BLaER1 (cell line): ENCODE results near the gene CTNNBL1.

Source experiments
- H3K27ac ChIP-seq: shearing (Covaris generic); formaldehyde crosslinking; 2 replicates; pipeline ENCODE4 v1.8.1; 2022
- H3K27me3 ChIP-seq: shearing (Covaris generic); formaldehyde crosslinking; 2 replicates; pipeline ENCODE4 v1.8.1; 2022
- H3K36me3 ChIP-seq: shearing (Covaris generic); formaldehyde crosslinking; 2 replicates; pipeline ENCODE4 v1.8.1; 2022
- H3K4me1 ChIP-seq: shearing (Covaris generic); formaldehyde crosslinking; 2 replicates; pipeline ENCODE4 v1.8.1; 2022
- H3K4me2 ChIP-seq: shearing (Covaris generic); formaldehyde crosslinking; 2 replicates; pipeline ENCODE4 v1.8.1; 2022
- H3K4me3 ChIP-seq: shearing (Covaris generic); formaldehyde crosslinking; 2 replicates; pipeline ENCODE4 v1.8.1; 2022
- H3K9ac ChIP-seq: shearing (Covaris generic); formaldehyde crosslinking; 2 replicates; pipeline ENCODE4 v1.8.1; 2022
- H3K9me3 ChIP-seq: shearing (Covaris generic); formaldehyde crosslinking; 2 replicates; pipeline ENCODE4 v1.8.1; 2022
- H4K20me1 ChIP-seq: shearing (Covaris generic); formaldehyde crosslinking; 2 replicates; pipeline ENCODE4 v1.8.1; 2022
- Cebpa-rat ChIP-seq: shearing (Covaris generic); IDR thresholded peaks from 2 replicates; pipeline ENCODE4 v1.8.1; 2022

CTNNBL1 gene

GRCh38 chr20:37881601-37882343, 187.9 kb downstream of the CTNNBL1 start:
- no peak for TF ChIP-seq Cebpa-rat
- Histone ChIP-seq H3K4me3 (no peak overlapping the region), H4K20me1 (no peaks in the 10 kb centered on the region), H3K27ac (no peak overlapping the region), H3K4me2 (no peak overlapping the region), H3K36me3 (no peaks in the 10 kb centered on the region), H3K9ac (no peak overlapping the region), H3K9me3 (no peaks in the 10 kb centered on the region), H3K4me1 (peaks cover 14% of the 10 kb centered on the region), H3K27me3 (no peaks in the 10 kb centered on the region)

GRCh38 chr20:37882961-37883712, 189.3 kb downstream of the CTNNBL1 start:
- Histone ChIP-seq H3K9ac (no peak overlapping the region), H3K27me3 (no peaks in the 10 kb centered on the region), H3K36me3 (no peaks in the 10 kb centered on the region), H3K9me3 (no peaks in the 10 kb centered on the region), H3K4me1 (peaks cover 5% of the 10 kb centered on the region), H3K27ac (no peak overlapping the region), H3K4me2 (no peak overlapping the region), H4K20me1 (no peaks in the 10 kb centered on the region), H3K4me3 (no peak overlapping the region)
- no peak for TF ChIP-seq Cebpa-rat

- H3K4me1 ChIP-seq: peaks cover 5% of the 10 kb centered on the region
- H4K20me1 ChIP-seq: no peaks in the 10 kb centered on the region
- no peak for TF ChIP-seq Cebpa-rat
- H3K9me3 ChIP-seq: no peaks in the 10 kb centered on the region
- no peak overlapping the region for H3K27ac ChIP-seq
- no peak overlapping the region for H3K9ac ChIP-seq
- H3K4me2 ChIP-seq: no peak overlapping the region
- no peaks in the 10 kb centered on the region for H3K36me3 ChIP-seq
- no peaks in the 10 kb centered on the region for H3K27me3 ChIP-seq
- no peak overlapping the region for H3K4me3 ChIP-seq
Observed at GRCh38 chr20:37885042-37885441, 191.2 kb downstream of the CTNNBL1 start.

GRCh38 chr20:37885593-37886503, 192.0 kb downstream of the CTNNBL1 start:
- Histone ChIP-seq H3K4me3 (no peak overlapping the region), H3K4me1 (peaks cover 2% of the 10 kb centered on the region), H3K9me3 (no peaks in the 10 kb centered on the region), H3K27ac (no peak overlapping the region), H3K36me3 (no peaks in the 10 kb centered on the region), H3K27me3 (no peaks in the 10 kb centered on the region), H3K9ac (no peak overlapping the region), H4K20me1 (no peaks in the 10 kb centered on the region), H3K4me2 (no peak overlapping the region)
- TF ChIP-seq Cebpa-rat: no peak

- no peak overlapping the region for H3K27ac ChIP-seq
- H3K9ac ChIP-seq: no peak overlapping the region
- TF ChIP-seq Cebpa-rat: no peak
- no peaks in the 10 kb centered on the region for H3K36me3 ChIP-seq
- no peak overlapping the region for H3K4me2 ChIP-seq
- H3K4me1 ChIP-seq: no peaks in the 10 kb centered on the region
- no peaks in the 10 kb centered on the region for H4K20me1 ChIP-seq
- H3K27me3 ChIP-seq: no peaks in the 10 kb centered on the region
- no peaks in the 10 kb centered on the region for H3K9me3 ChIP-seq
- H3K4me3 ChIP-seq: no peak overlapping the region
Observed at GRCh38 chr20:37886851-37887297, 193.0 kb downstream of the CTNNBL1 start.

GRCh38 chr20:37888641-37889040, 194.8 kb downstream of the CTNNBL1 start:
- TF ChIP-seq Cebpa-rat: no peak
- Histone ChIP-seq H4K20me1 (no peaks in the 10 kb centered on the region), H3K4me1 (no peaks in the 10 kb centered on the region), H3K36me3 (no peaks in the 10 kb centered on the region), H3K4me2 (no peak overlapping the region), H3K4me3 (no peak overlapping the region), H3K27ac (no peak overlapping the region), H3K27me3 (no peaks in the 10 kb centered on the region), H3K9me3 (no peaks in the 10 kb centered on the region), H3K9ac (no peak overlapping the region)

GRCh38 chr20:37890108-37890507, 196.3 kb downstream of the CTNNBL1 start:
- H4K20me1 ChIP-seq: no peaks in the 10 kb centered on the region
- TF ChIP-seq Cebpa-rat: no peak
- H3K27ac ChIP-seq: no peak overlapping the region
- H3K4me1 ChIP-seq: peaks cover 8% of the 10 kb centered on the region
- no peaks in the 10 kb centered on the region for H3K27me3 ChIP-seq
- no peak overlapping the region for H3K4me2 ChIP-seq
- H3K36me3 ChIP-seq: no peaks in the 10 kb centered on the region
- no peaks in the 10 kb centered on the region for H3K9me3 ChIP-seq
- H3K4me3 ChIP-seq: no peak overlapping the region
- no peak overlapping the region for H3K9ac ChIP-seq

GRCh38 chr20:37890643-37891042, 196.8 kb downstream of the CTNNBL1 start:
- Histone ChIP-seq H3K4me2 (no peak overlapping the region), H3K27me3 (no peaks in the 10 kb centered on the region)

DNA sequence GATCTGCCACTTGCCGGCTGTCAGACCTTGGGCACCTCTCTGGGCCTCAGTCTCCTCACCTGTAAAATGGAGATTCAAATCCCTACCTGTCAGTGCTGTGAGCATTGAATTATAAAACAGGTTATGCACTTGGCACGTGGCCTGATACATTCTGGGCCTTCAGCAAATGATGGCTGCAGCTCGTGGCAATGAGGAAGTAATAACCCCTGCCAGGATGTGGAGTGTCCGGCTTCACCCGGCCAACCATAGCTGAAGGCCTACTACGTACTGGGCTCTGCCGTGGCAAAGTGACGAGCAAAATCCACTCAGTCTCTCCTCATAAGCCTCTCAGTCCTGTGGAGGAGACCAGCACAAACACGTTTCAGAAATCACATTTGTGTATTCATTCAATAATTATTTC, 198.2 kb downstream of the CTNNBL1 start:
- Histone ChIP-seq H4K20me1 (no peaks in the 10 kb centered on the region), H3K9me3 (no peaks in the 10 kb centered on the region), H3K27ac (no peak overlapping the region), H3K27me3 (no peaks in the 10 kb centered on the region), H3K4me1 (peaks cover 8% of the 10 kb centered on the region), H3K4me3 (no peak overlapping the region), H3K36me3 (no peaks in the 10 kb centered on the region), H3K9ac (no peak overlapping the region), H3K4me2 (no peak overlapping the region)
- TF ChIP-seq Cebpa-rat: no peak

More at GRCh38 chr20:37890643-37891042, 196.8 kb downstream of the CTNNBL1 start:
- H3K4me1 ChIP-seq: peaks cover 8% of the 10 kb centered on the region
- no peak for TF ChIP-seq Cebpa-rat
- H3K9me3 ChIP-seq: no peaks in the 10 kb centered on the region
- no peaks in the 10 kb centered on the region for H3K36me3 ChIP-seq
- H3K4me3 ChIP-seq: no peak overlapping the region
- no peaks in the 10 kb centered on the region for H4K20me1 ChIP-seq
- H3K27ac ChIP-seq: no peak overlapping the region
- no peak overlapping the region for H3K9ac ChIP-seq
